ENCODE data around the gene PRDX6.
"Not testable (repeated sequence)": the region's sequence is repeated elsewhere in the genome, so short reads cannot be mapped to it uniquely, and the experiment has no call there.

PRDX6 gene

DNA sequence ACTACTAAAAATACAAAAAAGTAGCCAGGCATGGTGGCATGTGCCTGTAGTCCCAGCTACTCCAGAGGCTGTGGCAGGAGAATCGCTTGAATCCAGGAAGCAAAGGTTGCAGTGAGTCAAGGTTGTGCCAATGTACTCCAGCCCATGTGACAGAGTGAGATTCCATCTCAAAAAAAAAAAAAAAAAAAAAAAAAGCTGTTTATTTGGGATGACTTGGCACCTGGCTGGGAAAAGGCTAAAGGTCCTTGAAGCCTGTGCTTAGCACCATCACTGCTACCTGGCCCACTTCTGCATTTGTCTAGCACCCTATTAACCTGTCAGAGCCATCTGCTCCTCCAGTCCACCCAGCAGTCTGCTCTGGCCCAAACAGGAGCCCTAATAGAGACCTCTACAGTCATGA is 25.0 kb downstream of the PRDX6 start:
- no peak for DNase-seq

DNA sequence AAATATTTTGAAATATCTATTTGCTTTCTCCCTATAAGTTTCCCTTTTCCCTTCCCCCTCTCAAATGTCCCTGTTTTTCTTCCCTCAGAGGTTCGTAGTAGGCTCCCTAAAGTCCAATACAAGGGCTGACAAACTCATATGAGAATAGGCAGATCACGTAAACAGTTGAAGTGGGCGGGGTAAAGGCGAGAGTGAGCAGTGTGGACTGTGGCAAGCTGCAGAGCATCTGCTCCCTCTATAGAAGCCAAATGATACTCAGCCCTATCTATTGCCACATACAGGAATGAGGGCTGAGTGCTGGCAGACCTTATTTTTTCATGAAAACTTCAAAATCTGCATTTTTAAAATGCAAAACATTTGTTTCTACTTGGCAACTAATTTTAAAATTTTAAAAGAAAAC is 26.3 kb downstream of the PRDX6 start:
- peak; percentile 34 for DNase-seq

- DNase-seq: no peak
These were observed 27.1 kb downstream of the PRDX6 start for GRCh38 chr1:173504268-173504667.

- DNase-seq: no peak
These were observed 28.3 kb downstream of the PRDX6 start for GRCh38 chr1:173505391-173505790.

DNA sequence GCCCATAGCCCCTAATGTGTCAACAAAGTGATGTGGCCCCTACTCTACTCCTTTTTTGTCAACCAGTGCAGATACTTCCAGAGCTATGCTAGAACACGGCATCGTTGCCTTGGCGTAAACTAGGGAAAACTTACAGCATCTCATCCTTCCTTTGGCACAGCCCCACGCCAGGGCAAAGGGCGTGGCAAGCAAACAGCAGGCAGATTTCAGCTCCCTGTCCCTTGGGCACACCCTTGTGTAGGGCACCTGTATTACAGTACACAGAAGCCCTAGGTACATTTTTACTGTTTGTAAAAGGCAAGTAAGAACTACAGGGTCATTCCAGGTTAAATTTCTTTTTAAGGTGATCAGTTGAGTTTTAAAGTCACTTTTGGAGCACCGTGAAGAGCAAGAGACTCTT is 29.3 kb downstream of the PRDX6 start:
- DNase-seq: no peak

DNA sequence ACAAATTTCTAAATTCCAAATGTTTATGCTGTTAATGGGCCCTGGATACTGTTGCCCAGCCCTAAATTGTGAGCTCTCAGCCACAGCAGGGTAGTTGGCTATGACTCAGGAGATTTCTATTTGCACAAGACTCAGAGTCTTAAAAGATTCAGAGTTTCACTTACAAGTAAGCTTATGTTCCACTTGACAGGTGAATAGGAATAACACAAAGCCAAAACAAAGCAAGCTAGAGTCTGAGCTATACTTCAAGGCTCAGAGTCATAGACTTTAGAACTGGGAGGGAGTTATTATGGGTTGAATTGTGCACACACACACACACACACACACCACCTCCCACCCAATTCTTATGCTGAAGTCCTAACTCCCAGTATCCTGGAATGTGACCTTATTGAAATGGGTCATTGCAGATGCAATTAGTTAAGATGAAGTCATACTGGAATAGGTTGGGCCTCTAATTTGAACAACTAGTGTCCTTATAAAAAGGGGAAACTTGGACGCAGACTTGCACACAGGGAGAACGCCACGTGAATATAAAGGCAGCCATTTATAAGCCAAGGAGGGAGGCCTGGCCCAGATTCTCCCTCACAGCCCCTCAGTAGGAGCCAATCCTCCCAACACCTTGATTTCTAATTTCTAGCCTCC is 30.2 kb downstream of the PRDX6 start:
- DNase-seq: no peak

DNA sequence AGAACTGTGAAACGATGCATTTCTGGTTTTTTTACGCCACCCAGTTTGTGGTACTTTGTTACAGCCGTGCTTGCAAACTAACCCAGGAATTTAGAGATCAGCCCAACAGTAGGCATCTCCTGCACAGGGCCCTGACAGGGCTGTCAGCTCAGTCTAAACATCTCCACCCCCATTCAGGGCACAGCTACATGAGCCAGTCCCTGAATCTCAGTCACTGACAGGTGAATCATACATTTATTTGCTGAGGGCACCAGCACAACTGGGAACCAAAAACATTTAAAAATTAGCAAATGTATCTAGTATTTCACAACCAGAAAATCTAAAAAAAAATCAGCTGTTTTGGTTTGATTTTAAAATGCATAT is 30.7 kb downstream of the PRDX6 start:
- no peak for DNase-seq

GRCh38 chr1:173508541-173508940 is 31.4 kb downstream of the PRDX6 start:
- DNase-seq: no peak

- DNase-seq: no peak
These were observed 32.7 kb downstream of the PRDX6 start for GRCh38 chr1:173509797-173510196.

- DNase-seq: not testable (repeated sequence)
These were observed 37.4 kb downstream of the PRDX6 start for GRCh38 chr1:173514503-173514902.

GRCh38 chr1:173520799-173521198 is 43.7 kb downstream of the PRDX6 start:
- no peak for DNase-seq

DNA sequence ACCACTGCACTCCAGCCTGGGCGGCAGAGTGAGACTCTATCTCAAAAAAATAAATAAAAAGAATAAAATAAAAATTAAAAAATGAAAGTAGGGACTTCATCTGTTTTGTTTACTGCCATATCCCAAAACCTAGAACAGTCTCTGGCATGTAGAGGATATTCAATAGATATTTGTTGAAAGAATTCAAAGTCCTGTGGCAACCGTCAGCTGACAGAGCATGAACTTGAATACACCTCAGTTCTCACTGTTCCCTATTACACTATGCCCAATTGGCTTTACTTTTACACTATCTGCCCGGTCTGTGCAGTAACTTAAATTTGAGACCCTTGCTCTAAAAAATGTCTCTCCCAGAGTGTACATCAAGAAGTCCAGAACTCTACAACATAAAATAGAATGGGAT is 46.2 kb downstream of the PRDX6 start:
- DNase-seq: no peak

DNA sequence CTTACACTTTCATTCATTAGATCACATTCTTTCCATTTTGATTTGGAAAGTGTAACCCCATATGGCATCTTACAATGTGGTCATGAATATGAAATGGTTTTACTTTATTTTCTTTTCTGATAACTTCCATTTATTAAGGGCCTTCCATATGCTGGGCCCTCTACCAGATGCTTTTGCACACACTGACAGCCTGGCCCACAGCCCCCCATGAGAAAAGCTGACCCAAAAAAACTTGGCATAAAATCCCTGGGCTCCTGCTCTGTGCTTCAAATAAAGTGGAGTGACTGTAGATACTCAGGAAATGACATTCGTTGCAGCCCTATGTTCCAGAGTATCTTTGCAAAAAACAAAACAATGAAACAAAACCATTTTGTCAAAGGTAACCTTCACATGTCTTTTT is 48.8 kb downstream of the PRDX6 start:
- DNase-seq: no peak

GRCh38 chr1:173527151-173527826 is 50.2 kb downstream of the PRDX6 start:
- no peak for DNase-seq

DNA sequence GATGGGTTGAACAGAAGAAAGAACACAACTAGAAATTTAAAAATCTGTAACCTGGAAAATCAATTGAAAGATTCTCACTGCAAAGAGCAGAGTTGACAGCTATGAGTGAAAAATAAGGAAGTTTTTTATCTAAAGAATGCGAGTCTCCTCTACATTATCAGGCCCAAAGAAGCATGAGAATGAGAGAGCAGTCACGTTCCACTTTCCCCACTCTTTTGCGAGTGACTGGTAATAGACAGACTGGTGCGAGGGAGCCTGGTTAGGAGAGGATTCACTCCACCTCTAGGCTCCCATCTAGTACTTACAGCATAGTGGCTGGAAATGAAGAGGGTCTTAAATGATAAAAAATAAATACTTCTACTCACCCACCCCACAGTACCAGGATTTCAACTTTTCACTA is 52.0 kb downstream of the PRDX6 start:
- no peak for DNase-seq

DNA sequence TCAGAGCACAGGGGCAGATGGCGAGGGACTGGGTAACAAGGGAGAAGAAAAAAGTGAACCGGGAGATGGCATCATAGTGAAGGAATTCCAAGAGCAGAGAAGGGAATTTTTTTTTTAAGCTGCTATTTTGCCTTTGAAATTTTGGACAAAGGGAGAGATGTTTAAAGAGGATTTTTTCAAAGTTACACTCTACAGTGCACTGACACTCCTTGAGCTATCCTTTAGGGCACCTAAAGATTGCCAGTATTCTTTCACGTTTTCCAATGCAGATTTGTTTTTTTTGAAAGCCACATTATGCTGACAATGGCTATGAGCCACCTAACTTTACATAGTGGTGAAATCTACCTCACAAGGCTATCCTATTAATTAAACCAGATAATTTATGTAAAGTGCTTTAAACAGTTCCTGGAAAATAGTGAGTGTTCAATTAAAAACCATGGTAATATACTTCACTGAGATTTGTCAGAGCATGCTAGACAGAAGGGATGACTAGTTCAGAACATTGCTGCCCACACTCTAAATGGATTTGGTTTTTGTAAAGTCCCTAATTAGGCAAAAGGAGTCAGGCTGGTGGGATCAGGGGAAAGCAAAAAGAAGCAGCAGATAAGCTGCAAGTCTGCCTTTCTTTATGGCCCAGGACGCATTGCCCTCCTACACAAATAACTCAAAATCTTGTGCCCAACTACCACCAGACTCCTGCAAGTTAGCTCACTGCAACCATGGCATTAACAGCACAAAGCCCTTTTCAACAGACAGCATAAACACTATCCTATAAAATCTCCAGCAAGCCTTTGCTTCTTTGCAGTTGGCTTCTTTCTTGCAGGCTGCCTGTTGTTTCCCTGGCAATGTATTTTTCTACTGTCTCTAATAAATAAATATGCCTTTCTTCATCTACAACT is 53.9 kb downstream of the PRDX6 start:
- no peak for DNase-seq

DNA sequence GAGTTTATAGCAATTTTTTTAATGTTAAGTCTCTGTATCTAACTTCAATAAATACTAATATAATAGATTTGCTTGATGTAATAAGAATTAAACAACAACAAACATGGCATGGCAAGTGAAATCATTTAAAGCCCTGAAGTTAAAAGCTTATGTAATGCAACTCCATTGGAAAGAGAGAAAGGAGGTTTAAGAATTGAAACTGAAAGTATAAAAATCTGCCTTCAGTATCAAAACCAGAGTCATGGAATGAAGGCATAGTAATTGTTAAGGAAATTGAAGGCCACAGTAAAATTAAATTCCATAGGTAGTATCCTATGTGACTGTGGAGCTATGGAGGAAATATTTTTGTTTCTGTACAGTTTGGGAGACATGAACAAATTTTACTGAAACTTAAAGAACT is 55.1 kb downstream of the PRDX6 start:
- DNase-seq: no peak

GRCh38 chr1:173536223-173536622 is 59.1 kb downstream of the PRDX6 start:
- no peak for DNase-seq
